HG03354 (cell line): ENCODE measurements around the gene TFR2.

Experiments
- ATAC-seq: cut with Tn5 transposase; IDR thresholded peaks from one replicate; pipeline ENCODE4 v1.9.1; 2021; ENCODE audit warnings: mild to moderate bottlenecking; ENCODE audit not compliant: unreplicated experiment, poor library complexity, severe bottlenecking

Gene TFR2

DNA sequence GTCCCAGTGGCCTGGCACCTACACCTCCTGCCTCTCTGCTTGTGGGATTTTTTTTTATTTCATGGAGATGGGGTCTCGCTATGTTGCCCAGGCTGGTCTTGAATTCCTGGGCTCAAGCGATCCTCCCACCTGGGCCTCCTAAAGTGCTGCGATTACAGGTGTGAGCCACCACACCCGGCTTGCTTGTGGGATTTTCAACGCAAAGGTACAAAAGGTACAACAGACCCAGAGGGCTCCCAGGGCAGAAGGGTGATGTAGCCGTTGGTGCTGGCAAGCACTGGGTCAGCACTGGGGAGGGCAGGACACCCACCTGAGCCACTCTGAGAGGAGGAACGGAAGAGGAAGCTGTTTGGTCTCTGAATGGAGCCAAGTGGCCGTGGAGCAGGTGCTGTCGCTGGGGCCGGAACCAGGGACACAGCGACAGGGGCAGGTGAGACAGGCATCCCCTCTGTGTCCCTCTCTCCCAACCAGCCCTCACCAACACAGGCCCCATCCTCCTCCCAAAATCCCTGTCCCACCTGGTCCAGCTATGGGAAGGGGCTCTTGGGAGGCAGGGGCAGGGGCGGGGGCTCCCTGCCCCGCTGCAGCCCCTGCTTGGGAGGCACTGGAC lies 64.9 kb downstream of the TFR2 start:
- ATAC-seq, result no peak

DNA sequence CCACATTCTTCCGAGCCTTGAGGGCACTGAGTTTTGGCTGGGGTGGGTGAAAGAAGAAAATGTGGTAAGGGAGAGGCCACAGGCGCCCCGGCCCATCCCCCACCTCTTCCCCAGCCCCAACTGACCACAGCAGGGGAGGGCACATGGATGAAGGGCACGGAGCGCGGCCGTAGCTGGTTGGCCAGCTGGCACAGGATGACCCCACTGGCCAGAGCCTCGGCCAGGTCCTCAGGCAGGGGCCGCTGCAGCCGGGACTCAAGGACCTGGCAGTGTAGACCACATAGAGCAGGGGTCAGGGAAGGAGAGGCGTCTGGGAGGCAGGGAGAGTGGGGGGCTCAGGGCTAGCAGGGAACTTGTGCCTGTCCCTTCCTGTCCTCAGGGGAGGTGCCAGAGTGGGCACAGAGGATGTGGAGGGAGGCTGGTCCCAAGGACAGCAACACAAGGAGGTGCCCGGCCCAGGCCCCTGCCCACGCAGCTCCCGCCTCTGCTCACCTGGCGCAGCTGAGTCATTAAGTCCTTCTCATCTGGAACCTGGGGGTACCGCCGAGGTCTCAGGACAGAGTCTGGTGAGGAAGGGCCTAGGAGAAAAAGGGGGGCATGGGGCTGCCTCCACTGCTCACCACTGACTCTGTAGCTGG lies 65.5 kb downstream of the TFR2 start:
- ATAC-seq, result no peak

DNA sequence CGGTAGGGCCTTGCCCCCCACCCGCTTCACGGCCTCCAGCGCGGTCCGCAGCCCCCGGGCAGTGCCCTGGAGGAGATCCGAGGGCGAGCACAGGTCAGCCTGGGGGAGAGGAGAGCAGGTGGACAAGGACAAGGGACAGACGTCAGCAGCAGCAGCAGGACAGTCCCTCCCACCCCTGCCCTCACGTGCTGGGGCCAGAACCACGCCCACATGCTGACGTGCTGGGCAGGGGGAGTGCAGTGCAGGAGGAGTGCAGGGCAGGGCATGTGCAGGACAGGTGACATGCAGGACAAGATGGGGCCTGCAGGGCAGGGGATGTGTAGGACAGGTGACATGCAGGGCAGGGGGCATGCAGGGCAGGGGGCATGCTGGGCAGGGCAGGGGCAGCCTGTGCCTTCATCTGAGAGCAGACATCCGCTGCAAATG lies 66.1 kb downstream of the TFR2 start:
- no peak for ATAC-seq

DNA sequence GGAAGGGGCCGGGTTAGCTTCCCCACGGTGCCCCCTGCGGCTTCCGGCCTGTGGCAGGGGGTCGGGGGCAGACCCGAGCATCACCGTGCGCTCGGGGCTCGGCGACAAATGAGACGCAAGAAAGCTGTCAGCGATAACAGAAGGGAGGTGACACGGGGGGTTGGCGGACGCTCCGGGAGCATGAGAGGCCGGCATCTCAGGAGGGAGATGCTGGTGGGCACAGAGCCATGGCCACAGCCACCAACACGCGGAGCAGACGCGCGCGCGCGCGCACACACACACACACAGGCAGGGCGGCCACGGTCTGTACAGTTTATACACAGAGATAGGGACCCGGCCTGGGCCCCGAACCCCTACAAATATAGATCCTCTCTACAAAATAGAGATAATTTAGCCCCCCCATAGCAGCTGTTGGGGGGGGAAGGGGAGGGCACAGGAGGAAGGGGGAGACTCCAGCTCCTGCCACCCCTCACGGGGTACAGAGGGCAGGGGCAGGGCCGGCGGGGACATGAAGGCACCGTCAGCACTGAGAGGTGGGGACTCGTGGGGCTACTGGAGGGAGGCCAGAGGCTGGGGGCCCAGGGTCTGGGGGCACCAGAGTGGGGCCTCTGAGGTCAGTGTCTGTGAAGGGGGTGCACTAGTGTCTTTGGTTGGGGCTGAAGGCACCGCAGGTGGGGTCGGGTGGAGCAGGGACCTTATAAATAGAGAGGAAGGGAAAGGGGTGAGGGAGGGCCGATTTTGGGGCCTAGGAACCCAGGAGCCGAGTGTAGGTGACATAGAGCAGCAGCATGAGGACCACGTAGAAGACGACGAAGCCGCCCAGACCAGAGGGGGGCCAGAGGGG lies 66.8 kb downstream of the TFR2 start:
- no peak for ATAC-seq

DNA sequence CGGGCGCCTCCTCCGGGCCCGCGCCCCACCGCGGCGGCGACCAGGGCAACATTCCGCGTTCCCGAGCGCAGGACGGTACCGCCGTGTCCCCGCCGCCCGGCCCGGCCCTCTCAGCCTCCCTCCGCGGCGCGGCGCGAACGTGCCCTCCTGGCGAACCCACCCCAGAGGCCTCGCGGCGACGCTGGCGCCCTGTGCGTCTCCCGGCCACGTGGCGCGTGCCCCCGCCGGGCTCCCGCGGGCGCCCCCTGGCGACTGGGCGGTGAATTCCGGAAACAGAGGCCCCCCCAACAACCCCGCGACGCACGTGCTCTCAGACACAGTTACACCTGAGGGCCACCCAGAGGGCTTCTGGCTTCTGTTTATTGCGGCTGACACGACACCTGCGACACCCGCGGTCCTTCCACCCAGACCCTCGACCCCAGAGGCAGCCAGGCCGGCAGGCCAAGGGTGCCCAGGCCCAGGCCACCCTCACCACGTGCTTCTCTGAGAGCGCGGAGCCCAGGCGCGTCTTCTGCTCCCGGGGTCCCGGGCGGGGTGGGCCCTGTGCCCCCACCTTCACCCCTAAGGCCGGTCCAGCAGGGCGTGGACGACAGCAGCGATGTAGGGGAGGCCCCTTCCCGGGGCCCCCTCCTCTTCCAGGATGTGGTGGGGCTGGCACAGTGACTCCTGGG lies 67.5 kb downstream of the TFR2 start, which contains the start of gene SAP25:
Gene SAP25, minus strand, starts transcription at position 210 of the 671 bp plus-strand sequence. Its CDS starts 158 bp downstream, at position 52.
- ATAC-seq, result no peak

DNA sequence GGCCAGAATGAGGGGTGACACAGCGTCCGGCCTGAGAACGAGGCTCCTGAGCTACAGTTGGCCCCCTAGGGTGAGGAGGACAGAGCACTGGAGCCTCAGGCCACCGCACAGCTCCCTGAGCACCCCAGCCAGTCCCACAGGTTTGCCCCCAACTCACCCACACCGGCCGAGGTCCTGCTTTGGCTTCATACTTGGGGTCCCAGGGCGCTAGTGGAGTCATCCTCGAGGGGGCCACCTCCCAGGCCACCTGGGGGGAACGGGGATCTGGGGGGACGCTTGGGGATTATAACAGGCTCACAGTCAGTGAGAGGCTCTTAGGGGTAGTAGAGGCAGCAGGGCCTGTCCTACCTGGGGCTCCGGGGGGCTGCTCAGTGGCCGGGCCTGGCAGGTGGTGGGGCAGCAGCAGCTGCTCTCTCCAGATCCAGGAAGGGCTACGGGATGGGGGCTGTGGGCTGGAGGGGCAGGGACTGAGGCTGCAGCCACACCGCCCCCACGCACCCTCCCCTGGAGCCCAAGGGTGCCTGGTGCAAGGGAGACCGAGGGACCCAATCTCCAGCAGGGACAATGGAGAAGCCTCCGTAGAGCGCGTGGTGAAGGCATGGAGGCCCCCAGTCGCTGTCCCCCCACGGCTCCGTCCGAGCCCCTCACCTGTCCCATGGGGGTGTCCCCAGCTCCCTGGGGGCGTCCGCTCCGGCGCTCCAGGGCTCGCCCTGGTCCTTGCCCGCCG lies 68.2 kb downstream of the TFR2 start:
- ATAC-seq, result no peak

DNA sequence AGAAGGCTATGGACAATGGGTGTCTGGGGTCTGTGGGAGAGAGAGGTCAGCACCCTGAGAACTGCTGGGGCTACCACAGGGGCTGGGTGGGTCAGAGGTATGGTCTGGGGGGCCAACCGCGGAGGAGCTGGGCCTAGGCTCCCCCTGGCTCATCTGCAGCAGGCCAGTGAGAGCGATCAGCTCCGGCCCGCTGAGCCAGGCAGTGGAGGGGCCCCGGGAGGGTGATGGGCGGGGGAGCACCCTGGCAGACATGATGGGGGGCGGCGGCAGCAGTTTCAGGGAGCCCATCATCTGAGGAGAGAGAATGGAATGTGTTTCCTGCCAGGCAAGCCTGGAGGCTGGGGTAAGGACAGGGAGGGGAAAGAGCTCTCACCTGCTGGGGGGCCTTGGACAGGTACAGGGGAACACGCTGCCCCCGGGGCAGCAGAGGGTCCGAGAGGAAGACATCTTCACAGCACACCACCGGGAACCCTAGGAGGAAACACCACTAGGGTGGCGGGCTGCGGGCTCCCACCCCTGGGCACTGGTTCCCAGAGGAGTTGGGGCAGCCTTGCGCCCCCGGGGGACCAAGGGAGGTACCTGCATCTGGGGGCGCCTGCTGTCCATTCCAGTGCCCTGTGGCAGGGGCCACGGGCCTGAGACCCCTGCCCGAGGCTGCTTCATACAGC lies 68.9 kb downstream of the TFR2 start:
- ATAC-seq, result no peak

DNA sequence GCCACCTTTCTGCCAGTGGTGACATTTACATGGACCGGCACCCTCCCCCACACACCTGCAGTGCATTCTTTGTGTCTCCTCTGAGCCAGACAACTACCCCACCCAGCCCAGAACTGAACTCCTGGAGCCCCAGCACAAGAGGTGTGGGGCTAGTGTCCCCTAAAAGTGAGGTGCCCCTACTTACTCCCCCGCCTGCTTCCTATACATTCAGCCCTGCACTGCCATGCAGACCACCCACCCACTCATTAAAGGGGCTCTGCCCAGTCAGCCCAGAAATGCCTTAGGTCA lies 69.6 kb downstream of the TFR2 start:
- no peak for ATAC-seq

DNA sequence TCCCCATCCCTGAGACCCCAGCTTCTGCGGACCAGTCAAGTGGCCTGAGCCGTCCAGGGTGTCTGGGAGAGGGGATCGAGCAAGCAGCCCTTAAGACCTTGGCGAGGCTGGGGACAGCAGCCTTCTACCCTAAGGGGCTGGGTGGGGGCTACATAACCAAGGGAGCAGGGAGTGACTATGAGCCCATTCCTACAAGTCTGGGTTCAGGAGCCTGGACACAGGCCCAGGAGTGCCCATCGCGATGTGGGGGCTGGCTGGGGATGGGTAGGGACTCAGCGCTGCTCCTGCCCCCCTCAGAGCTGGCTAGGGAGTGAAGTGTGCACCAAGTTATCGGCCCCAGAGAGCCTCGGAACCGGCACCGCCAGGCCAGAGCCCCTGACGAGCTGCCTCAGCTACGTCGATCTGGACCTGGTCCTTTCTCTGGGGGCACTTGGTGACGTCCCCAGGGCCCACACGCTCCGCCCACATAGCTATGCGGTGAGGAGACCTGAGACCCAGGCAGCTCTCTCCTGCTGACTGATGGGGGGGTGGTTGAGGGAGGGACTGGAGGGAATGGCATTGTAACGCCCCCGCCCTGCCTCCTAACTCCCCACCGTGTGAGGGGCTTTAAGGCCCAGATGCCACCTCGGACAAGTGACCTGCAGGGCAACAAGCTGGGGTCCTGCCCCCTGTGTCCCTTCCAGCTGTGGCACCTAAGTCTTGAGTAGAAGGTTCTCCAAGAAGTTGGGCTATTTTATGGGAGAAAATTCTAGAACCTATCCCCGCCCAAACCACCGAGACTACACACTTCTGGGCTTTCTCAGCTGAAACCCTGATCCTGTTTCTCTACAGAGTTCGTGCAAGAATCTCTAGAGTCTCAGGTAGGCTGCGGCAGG lies 70.2 kb downstream of the TFR2 start:
- no peak for ATAC-seq
